ENCODE measurements around the gene IFNGR2.
"Not testable (repeated sequence)": the region's sequence is repeated elsewhere in the genome, so short reads cannot be mapped to it uniquely, and the experiment has no call there.

Gene IFNGR2
- 26.3 to 38.3 reads per million in 2 experiments for total RNA-seq

- DNase-seq (ENCODE audit: low read depth): no peak
Measured at GRCh38 chr21:33403128-33403785, at the start of gene IFNGR2. TSS of gene IFNGR2 (plus strand) at chr21:33403413. CDS start at chr21:33403544, 131 bp downstream.

- DNase-seq (ENCODE audit: low read depth): no peak
Measured at GRCh38 chr21:33355355-33355754, 47.9 kb upstream of the IFNGR2 start.

GRCh38 chr21:33355996-33356395 lies 47.2 kb upstream of the IFNGR2 start:
- no peak for DNase-seq (ENCODE audit: low read depth)

GRCh38 chr21:33357177-33357576 lies 46.0 kb upstream of the IFNGR2 start:
- no peak for DNase-seq (ENCODE audit: low read depth)

- DNase-seq (ENCODE audit: low read depth): no peak
Measured at GRCh38 chr21:33359446-33359845, 43.8 kb upstream of the IFNGR2 start.

- DNase-seq (ENCODE audit: low read depth): no peak
Measured at GRCh38 chr21:33360281-33360680, 42.9 kb upstream of the IFNGR2 start.

GRCh38 chr21:33360881-33361602 lies 42.2 kb upstream of the IFNGR2 start:
- DNase-seq (ENCODE audit: low read depth): peak; percentile 80

GRCh38 chr21:33362044-33362555 lies 41.1 kb upstream of the IFNGR2 start:
- peak; percentile 74 for DNase-seq (ENCODE audit: low read depth)

- DNase-seq (ENCODE audit: low read depth): not testable (repeated sequence)
Measured at GRCh38 chr21:33363911-33364609, 39.2 kb upstream of the IFNGR2 start.

- DNase-seq (ENCODE audit: low read depth): no peak
Measured at GRCh38 chr21:33364830-33365229, 38.4 kb upstream of the IFNGR2 start.

- no peak for DNase-seq (ENCODE audit: low read depth)
Measured at GRCh38 chr21:33367309-33367973, 35.8 kb upstream of the IFNGR2 start.

- DNase-seq (ENCODE audit: low read depth): no peak
Measured at GRCh38 chr21:33368124-33368523, 35.1 kb upstream of the IFNGR2 start.

- no peak for DNase-seq (ENCODE audit: low read depth)
Measured at GRCh38 chr21:33368576-33368975, 34.6 kb upstream of the IFNGR2 start.

- DNase-seq (ENCODE audit: low read depth): no peak
Measured at GRCh38 chr21:33369586-33369985, 33.6 kb upstream of the IFNGR2 start.

GRCh38 chr21:33370305-33370704 lies 32.9 kb upstream of the IFNGR2 start:
- DNase-seq (ENCODE audit: low read depth): no peak

GRCh38 chr21:33371366-33371765 lies 31.8 kb upstream of the IFNGR2 start:
- no peak for DNase-seq (ENCODE audit: low read depth)

GRCh38 chr21:33372582-33372981 lies 30.6 kb upstream of the IFNGR2 start:
- DNase-seq (ENCODE audit: low read depth): no peak

GRCh38 chr21:33373451-33373850 lies 29.8 kb upstream of the IFNGR2 start:
- no peak for DNase-seq (ENCODE audit: low read depth)

- DNase-seq (ENCODE audit: low read depth): no peak
Measured at GRCh38 chr21:33374080-33374449, 29.1 kb upstream of the IFNGR2 start.

GRCh38 chr21:33374450-33375096 lies 28.6 kb upstream of the IFNGR2 start:
- peak; percentile 38 for DNase-seq (ENCODE audit: low read depth)

GRCh38 chr21:33375101-33375644 lies 28.0 kb upstream of the IFNGR2 start:
- DNase-seq (ENCODE audit: low read depth): no peak
